ENCODE measurements around the gene GPATCH4. TPM values are rescaled to one million over a fixed set of nuclear protein-coding genes. Genes with fewer than 3 reads are reported as not detected.

The GPATCH4 gene
- total RNA-seq, 1 experiment from 2014 or later = 37.3 TPM

GRCh38 chr1:156592158-156592909, 8.9 kb downstream of the GPATCH4 start:
- H3K4me2 ChIP-seq (ENCODE audit: low read length) = peak overlapping the region; percentile 92
- POLR2A ChIA-PET (ENCODE audit: unreplicated experiment) = interaction anchor here (0.6 kb wide), 1 partner anchor 127 kb away, joined by 3 read pairs; no protein-coding TSS in a partner anchor
- CTCF ChIA-PET = interaction anchor here (0.5 to 0.6 kb wide), 2 partner anchors 29 to 207 kb away, joined by 3 to 6 read pairs; no protein-coding TSS in a partner anchor

GRCh38 chr1:156591432-156592157, 9.7 kb downstream of the GPATCH4 start, which contains the start of gene NAXE:
Gene NAXE (plus strand): TSS chr1:156591776. CDS start chr1:156591805, 29 bp downstream.
- H3K4me2 ChIP-seq (ENCODE audit: low read length) = peak within 1 kb of the TSS; percentile 92
- CTCF ChIA-PET = interaction anchor here (0.5 to 0.8 kb wide), 3 partner anchors 30 to 206 kb away, joined by 3 to 6 read pairs (median 4); no protein-coding TSS in a partner anchor
- no peaks in the 10 kb centered on the region for H4K20me1 ChIP-seq (ENCODE audit: low read length)
- intact Hi-C loops (cut with micrococcal nuclease) = no loop called here
- H3K9ac ChIP-seq (ENCODE audit: low read length) = peak within 1 kb of the TSS; percentile 80
- TF ChIP-seq EZH2 (IDR thresholded peaks at IDR 0.05; ENCODE audit: low read length, unreplicated experiment) (no peak), CTCF (conservative IDR thresholded peaks at IDR 0.05; ENCODE audit: low read depth, low read length) (no peak), EZH2phosphoT487 (IDR thresholded peaks at IDR 0.05; ENCODE audit: borderline replicate concordance, low read length) (no peak)
- H3K27ac ChIP-seq (ENCODE audit: low read length) = no peak within 1 kb of the TSS; the same call in 1 of the 2 replicates
- peak within 1 kb of the TSS; percentile 74 for H3K4me3 ChIP-seq (ENCODE audit: low read length)
- H3K36me3 ChIP-seq (ENCODE audit: low read depth, low read length) = peaks cover 31% of the 10 kb centered on the region
- BruUV-seq (replicated peaks) = no TSS peak
- peak within 1 kb of the TSS; percentile 95 for H2AFZ ChIP-seq (ENCODE audit: low read length)
- H3K79me2 ChIP-seq (ENCODE audit: low read length) = peaks cover 13% of the 10 kb centered on the region
- H3K9me3 ChIP-seq (ENCODE audit: low read length) = no peaks in the 10 kb centered on the region
- H3K9me2 ChIP-seq (replicated peaks; ENCODE audit: low read length) = no peaks in the 10 kb centered on the region
- H3K27me3 ChIP-seq (ENCODE audit: low read length) = no peaks in the 10 kb centered on the region
- peak; percentile 71 for DNase-seq
- ATAC-seq = peak; percentile 93
- POLR2A ChIA-PET (ENCODE audit: unreplicated experiment) = interaction anchor here (0.5 to 0.6 kb wide), 3 partner anchors 91 to 134 kb away, joined by 3 to 4 read pairs (median 3); partner anchors contain the start of gene MEF2D
- peaks cover 16% of the 10 kb centered on the region for H3K4me1 ChIP-seq (ENCODE audit: insufficient read depth, low read length)
- H3F3A ChIP-seq (ENCODE audit: low read length, unreplicated experiment) = no peaks in the 10 kb centered on the region

More at GRCh38 chr1:156592158-156592909, 8.9 kb downstream of the GPATCH4 start:
- Histone ChIP-seq H3K27ac (ENCODE audit: low read length) (no peak overlapping the region; the same call in 1 of the 2 replicates), H4K20me1 (ENCODE audit: low read length) (no peaks in the 10 kb centered on the region), H3K36me3 (ENCODE audit: low read depth, low read length) (peaks cover 38% of the 10 kb centered on the region), H3F3A (ENCODE audit: low read length, unreplicated experiment) (no peaks in the 10 kb centered on the region), H3K4me3 (ENCODE audit: low read length) (peak overlapping the region; percentile 74), H2AFZ (ENCODE audit: low read length) (peak overlapping the region; percentile 95), H3K9ac (ENCODE audit: low read length) (peak overlapping the region; percentile 80), H3K4me1 (ENCODE audit: insufficient read depth, low read length) (peaks cover 16% of the 10 kb centered on the region), H3K9me2 (replicated peaks; ENCODE audit: low read length) (no peaks in the 10 kb centered on the region), H3K27me3 (ENCODE audit: low read length) (no peaks in the 10 kb centered on the region), H3K79me2 (ENCODE audit: low read length) (peaks cover 13% of the 10 kb centered on the region), H3K9me3 (ENCODE audit: low read length) (no peaks in the 10 kb centered on the region)
- peak; percentile 24 for DNase-seq
- intact Hi-C loops (cut with micrococcal nuclease) = no loop called here
- ATAC-seq = no peak; the same call in 1 of the 2 replicates
- TSS peak; percentile 46 for BruUV-seq (replicated peaks)
- no peak for TF ChIP-seq CTCF (conservative IDR thresholded peaks at IDR 0.05; ENCODE audit: low read depth, low read length)
- no peak for TF ChIP-seq EZH2 (IDR thresholded peaks at IDR 0.05; ENCODE audit: low read length, unreplicated experiment)
- TF ChIP-seq EZH2phosphoT487 (IDR thresholded peaks at IDR 0.05; ENCODE audit: borderline replicate concordance, low read length) = no peak

Data from PC-3 (cell line).